ENCODE data around the gene CEP41.

DNA sequence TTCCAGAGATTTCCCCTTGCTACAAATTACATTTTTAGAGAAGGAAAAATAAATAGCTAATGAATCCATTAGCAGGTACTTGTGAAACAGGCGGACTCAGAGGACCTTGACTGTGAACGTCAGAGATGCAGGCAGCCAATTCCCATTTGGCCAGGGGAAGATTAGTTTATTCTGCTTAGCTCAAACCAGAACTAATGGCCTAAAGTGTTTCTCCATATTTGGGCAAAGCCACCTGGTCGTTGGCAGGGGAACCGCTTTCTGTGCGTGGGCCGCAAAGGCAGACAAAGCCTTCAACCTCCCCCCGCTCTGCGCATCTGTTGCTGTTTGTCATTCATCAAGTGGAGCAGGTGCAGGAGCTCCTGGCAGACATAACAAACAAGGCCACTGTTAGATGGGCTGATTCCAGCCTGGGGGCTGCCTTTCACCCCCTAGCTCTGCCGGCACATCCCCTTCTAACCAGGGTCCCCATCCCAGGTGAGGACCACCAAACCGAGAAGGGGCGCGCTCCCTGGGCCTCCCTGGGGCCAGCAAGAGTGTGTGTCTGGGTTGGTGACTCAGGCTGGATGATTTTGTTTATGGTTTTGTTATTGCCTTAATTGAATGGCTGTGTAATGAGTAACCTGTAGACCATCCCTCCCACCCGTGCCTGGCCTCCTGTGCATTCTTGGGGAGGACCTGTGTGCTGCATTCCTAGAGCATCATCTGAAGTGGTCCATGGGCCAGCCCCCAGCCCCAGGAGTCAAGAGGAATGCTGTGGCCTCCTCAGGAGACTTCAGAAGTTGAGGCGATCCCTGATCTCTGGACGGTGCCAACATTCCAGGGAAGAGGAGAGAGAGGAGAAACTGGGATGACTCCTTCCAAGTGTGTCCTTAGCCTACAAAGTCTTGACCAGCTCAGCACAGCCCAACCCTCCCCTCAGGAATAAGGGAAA, 75.0 kb downstream of the CEP41 start:
- TF ChIP-seq, protein P1, sequence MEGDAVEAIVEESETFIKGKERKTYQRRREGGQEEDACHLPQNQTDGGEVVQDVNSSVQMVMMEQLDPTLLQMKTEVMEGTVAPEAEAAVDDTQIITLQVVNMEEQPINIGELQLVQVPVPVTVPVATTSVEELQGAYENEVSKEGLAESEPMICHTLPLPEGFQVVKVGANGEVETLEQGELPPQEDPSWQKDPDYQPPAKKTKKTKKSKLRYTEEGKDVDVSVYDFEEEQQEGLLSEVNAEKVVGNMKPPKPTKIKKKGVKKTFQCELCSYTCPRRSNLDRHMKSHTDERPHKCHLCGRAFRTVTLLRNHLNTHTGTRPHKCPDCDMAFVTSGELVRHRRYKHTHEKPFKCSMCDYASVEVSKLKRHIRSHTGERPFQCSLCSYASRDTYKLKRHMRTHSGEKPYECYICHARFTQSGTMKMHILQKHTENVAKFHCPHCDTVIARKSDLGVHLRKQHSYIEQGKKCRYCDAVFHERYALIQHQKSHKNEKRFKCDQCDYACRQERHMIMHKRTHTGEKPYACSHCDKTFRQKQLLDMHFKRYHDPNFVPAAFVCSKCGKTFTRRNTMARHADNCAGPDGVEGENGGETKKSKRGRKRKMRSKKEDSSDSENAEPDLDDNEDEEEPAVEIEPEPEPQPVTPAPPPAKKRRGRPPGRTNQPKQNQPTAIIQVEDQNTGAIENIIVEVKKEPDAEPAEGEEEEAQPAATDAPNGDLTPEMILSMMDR (conservative IDR thresholded peaks at IDR 0.05; ENCODE audit: low read depth in 2 of 2) = no peak
- no peak for TF ChIP-seq EZH2phosphoT487 (IDR thresholded peaks at IDR 0.05; ENCODE audit: unreplicated experiment)
- TF ChIP-seq, protein P2, sequence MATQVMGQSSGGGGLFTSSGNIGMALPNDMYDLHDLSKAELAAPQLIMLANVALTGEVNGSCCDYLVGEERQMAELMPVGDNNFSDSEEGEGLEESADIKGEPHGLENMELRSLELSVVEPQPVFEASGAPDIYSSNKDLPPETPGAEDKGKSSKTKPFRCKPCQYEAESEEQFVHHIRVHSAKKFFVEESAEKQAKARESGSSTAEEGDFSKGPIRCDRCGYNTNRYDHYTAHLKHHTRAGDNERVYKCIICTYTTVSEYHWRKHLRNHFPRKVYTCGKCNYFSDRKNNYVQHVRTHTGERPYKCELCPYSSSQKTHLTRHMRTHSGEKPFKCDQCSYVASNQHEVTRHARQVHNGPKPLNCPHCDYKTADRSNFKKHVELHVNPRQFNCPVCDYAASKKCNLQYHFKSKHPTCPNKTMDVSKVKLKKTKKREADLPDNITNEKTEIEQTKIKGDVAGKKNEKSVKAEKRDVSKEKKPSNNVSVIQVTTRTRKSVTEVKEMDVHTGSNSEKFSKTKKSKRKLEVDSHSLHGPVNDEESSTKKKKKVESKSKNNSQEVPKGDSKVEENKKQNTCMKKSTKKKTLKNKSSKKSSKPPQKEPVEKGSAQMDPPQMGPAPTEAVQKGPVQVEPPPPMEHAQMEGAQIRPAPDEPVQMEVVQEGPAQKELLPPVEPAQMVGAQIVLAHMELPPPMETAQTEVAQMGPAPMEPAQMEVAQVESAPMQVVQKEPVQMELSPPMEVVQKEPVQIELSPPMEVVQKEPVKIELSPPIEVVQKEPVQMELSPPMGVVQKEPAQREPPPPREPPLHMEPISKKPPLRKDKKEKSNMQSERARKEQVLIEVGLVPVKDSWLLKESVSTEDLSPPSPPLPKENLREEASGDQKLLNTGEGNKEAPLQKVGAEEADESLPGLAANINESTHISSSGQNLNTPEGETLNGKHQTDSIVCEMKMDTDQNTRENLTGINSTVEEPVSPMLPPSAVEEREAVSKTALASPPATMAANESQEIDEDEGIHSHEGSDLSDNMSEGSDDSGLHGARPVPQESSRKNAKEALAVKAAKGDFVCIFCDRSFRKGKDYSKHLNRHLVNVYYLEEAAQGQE (IDR thresholded peaks at IDR 0.05; ENCODE audit: unreplicated experiment) = no peak
- no peak for TF ChIP-seq EZH2 (IDR thresholded peaks at IDR 0.05; ENCODE audit: low read depth, unreplicated experiment)
- TF ChIP-seq, protein P3, sequence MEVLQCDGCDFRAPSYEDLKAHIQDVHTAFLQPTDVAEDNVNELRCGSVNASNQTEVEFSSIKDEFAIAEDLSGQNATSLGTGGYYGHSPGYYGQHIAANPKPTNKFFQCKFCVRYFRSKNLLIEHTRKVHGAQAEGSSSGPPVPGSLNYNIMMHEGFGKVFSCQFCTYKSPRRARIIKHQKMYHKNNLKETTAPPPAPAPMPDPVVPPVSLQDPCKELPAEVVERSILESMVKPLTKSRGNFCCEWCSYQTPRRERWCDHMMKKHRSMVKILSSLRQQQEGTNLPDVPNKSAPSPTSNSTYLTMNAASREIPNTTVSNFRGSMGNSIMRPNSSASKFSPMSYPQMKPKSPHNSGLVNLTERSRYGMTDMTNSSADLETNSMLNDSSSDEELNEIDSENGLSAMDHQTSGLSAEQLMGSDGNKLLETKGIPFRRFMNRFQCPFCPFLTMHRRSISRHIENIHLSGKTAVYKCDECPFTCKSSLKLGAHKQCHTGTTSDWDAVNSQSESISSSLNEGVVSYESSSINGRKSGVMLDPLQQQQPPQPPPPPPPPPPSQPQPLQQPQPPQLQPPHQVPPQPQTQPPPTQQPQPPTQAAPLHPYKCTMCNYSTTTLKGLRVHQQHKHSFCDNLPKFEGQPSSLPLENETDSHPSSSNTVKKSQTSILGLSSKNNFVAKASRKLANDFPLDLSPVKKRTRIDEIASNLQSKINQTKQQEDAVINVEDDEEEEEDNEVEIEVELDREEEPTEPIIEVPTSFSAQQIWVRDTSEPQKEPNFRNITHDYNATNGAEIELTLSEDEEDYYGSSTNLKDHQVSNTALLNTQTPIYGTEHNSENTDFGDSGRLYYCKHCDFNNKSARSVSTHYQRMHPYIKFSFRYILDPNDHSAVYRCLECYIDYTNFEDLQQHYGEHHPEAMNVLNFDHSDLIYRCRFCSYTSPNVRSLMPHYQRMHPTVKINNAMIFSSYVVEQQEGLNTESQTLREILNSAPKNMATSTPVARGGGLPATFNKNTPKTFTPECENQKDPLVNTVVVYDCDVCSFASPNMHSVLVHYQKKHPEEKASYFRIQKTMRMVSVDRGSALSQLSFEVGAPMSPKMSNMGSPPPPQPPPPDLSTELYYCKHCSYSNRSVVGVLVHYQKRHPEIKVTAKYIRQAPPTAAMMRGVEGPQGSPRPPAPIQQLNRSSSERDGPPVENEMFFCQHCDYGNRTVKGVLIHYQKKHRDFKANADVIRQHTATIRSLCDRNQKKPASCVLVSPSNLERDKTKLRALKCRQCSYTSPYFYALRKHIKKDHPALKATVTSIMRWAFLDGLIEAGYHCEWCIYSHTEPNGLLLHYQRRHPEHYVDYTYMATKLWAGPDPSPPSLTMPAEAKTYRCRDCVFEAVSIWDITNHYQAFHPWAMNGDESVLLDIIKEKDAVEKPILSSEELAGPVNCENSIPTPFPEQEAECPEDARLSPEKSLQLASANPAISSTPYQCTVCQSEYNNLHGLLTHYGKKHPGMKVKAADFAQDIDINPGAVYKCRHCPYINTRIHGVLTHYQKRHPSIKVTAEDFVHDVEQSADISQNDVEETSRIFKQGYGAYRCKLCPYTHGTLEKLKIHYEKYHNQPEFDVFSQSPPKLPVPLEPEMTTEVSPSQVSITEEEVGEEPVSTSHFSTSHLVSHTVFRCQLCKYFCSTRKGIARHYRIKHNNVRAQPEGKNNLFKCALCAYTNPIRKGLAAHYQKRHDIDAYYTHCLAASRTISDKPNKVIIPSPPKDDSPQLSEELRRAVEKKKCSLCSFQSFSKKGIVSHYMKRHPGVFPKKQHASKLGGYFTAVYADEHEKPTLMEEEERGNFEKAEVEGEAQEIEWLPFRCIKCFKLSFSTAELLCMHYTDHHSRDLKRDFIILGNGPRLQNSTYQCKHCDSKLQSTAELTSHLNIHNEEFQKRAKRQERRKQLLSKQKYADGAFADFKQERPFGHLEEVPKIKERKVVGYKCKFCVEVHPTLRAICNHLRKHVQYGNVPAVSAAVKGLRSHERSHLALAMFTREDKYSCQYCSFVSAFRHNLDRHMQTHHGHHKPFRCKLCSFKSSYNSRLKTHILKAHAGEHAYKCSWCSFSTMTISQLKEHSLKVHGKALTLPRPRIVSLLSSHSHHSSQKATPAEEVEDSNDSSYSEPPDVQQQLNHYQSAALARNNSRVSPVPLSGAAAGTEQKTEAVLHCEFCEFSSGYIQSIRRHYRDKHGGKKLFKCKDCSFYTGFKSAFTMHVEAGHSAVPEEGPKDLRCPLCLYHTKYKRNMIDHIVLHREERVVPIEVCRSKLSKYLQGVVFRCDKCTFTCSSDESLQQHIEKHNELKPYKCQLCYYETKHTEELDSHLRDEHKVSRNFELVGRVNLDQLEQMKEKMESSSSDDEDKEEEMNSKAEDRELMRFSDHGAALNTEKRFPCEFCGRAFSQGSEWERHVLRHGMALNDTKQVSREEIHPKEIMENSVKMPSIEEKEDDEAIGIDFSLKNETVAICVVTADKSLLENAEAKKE (CRISPR knock-in tag; IDR thresholded peaks at IDR 0.05) = no peak
- TF ChIP-seq POLR2AphosphoS5 (IDR thresholded peaks at IDR 0.05; ENCODE audit: low read depth) = no peak
- TF ChIP-seq STAT1 (IDR thresholded peaks at IDR 0.05; ENCODE audit: unreplicated experiment) = no peak
- no peak for TF ChIP-seq JUNB (IDR thresholded peaks at IDR 0.05; ENCODE audit: unreplicated experiment)
- TF ChIP-seq CREB1 (CRISPR knock-in tag; IDR thresholded peaks at IDR 0.05; ENCODE audit: low read depth) = 0 out of 2 replicates have a peak, but pooled peaks have one; percentile 10
- no peak for TF ChIP-seq ZNF331 (CRISPR knock-in tag; IDR thresholded peaks at IDR 0.05; ENCODE audit: low read depth)
- no peak for TF ChIP-seq NANOG (IDR thresholded peaks at IDR 0.05; ENCODE audit: borderline replicate concordance)
- TF ChIP-seq, protein P4, sequence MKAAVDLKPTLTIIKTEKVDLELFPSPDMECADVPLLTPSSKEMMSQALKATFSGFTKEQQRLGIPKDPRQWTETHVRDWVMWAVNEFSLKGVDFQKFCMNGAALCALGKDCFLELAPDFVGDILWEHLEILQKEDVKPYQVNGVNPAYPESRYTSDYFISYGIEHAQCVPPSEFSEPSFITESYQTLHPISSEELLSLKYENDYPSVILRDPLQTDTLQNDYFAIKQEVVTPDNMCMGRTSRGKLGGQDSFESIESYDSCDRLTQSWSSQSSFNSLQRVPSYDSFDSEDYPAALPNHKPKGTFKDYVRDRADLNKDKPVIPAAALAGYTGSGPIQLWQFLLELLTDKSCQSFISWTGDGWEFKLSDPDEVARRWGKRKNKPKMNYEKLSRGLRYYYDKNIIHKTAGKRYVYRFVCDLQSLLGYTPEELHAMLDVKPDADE (IDR thresholded peaks at IDR 0.05) = no peak

Measured in GM23338 (cell line).